ENCODE data around the gene KRT6C.
"Not testable (repeated sequence)": the region's sequence is repeated elsewhere in the genome, so short reads cannot be mapped to it uniquely, and the experiment has no call there.

KRT6C gene

DNA sequence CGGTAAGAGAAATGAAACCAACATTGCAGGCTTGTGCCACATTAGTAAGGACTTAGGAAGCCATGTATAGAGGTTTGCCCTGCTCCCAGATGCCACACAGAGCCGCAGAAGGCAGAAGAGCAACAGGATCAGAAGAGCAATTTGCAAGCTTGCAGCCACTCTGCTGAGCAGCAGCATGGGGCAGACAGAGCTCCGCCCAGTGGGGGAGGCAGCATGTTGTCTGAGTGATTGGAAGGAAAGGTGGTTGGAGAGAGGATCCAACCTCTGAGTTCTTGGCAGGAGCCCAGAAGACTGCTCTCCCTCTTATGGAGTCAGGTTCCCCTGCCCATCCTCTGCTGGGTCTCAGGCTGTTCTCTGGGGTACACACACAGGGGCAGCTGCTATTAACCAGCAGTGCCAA is 21.8 kb upstream of the KRT6C start:
- H3K4me3 ChIP-seq (ENCODE audit: severe bottlenecking) = no peak overlapping the region
- no peaks in the 10 kb centered on the region for H3K27me3 ChIP-seq (ENCODE audit: insufficient read depth, poor library complexity, severe bottlenecking)
- ATAC-seq (ENCODE audit: low read depth) (peak; percentile 15), DNase-seq (ENCODE audit: low spot score) (no peak)
- peaks cover 44% of the 10 kb centered on the region for H3K4me1 ChIP-seq (ENCODE audit: insufficient read depth, poor library complexity, severe bottlenecking)
- TF ChIP-seq, protein P1, sequence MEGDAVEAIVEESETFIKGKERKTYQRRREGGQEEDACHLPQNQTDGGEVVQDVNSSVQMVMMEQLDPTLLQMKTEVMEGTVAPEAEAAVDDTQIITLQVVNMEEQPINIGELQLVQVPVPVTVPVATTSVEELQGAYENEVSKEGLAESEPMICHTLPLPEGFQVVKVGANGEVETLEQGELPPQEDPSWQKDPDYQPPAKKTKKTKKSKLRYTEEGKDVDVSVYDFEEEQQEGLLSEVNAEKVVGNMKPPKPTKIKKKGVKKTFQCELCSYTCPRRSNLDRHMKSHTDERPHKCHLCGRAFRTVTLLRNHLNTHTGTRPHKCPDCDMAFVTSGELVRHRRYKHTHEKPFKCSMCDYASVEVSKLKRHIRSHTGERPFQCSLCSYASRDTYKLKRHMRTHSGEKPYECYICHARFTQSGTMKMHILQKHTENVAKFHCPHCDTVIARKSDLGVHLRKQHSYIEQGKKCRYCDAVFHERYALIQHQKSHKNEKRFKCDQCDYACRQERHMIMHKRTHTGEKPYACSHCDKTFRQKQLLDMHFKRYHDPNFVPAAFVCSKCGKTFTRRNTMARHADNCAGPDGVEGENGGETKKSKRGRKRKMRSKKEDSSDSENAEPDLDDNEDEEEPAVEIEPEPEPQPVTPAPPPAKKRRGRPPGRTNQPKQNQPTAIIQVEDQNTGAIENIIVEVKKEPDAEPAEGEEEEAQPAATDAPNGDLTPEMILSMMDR (IDR thresholded peaks at IDR 0.05; ENCODE audit: poor library complexity, severe bottlenecking) = peak; percentile 5
- peak overlapping the region; percentile 100 for H3K27ac ChIP-seq (ENCODE audit: poor library complexity, severe bottlenecking)
- no peaks in the 10 kb centered on the region for H3K9me3 ChIP-seq (ENCODE audit: severe bottlenecking)
- H3K36me3 ChIP-seq (ENCODE audit: low read depth) = peaks cover 22% of the 10 kb centered on the region

DNA sequence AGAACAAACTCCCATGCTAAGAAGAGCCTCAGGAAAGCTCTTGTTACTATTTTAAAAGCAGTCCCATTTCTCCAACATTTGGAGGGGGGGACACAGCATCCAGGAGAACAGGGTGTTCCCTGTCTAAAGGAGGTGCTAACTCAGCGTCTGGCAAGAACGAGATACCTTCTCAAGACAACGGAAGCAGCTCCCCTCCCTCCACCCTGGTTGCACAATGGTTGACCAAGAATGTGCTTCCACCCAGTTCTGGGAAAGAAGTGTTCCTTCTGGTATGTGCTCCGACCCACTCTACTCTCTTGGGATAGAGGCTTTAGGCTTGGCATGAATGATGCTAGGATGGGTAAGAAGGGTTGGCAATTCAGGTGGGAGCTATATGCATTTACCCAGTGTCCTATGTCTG is 20.9 kb upstream of the KRT6C start:
- Histone ChIP-seq H3K4me1 (ENCODE audit: insufficient read depth, poor library complexity, severe bottlenecking) (peaks cover 40% of the 10 kb centered on the region), H3K27ac (ENCODE audit: poor library complexity, severe bottlenecking) (peak overlapping the region; percentile 100), H3K9me3 (ENCODE audit: severe bottlenecking) (no peaks in the 10 kb centered on the region), H3K36me3 (ENCODE audit: low read depth) (peaks cover 30% of the 10 kb centered on the region), H3K27me3 (ENCODE audit: insufficient read depth, poor library complexity, severe bottlenecking) (no peaks in the 10 kb centered on the region), H3K4me3 (ENCODE audit: severe bottlenecking) (no peak overlapping the region)
- peak; percentile 54 for ATAC-seq (ENCODE audit: low read depth)
- peak; percentile 91 for DNase-seq (ENCODE audit: low spot score)
- TF ChIP-seq, protein P1 (IDR thresholded peaks at IDR 0.05; ENCODE audit: poor library complexity, severe bottlenecking) = no peak

DNA sequence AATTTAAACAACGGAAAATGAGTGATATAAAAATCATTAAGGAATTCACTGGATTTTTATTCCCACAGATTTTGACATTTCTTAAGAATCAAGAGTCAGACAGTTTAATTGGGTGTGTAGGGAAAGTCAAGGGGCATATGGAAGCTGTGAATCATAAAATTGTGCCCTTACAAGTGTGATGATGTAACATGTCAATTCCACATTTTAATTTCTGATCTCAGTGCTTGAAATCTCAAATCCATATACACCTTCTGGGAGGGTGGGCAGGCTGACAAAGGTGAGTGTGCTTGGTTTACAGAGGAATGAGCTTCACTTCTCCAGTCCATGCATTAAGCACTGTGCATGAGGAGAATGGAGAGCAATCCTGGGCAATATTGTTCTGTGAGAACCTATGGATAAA is 20.5 kb upstream of the KRT6C start:
- Histone ChIP-seq H3K36me3 (ENCODE audit: low read depth) (peaks cover 34% of the 10 kb centered on the region), H3K4me3 (ENCODE audit: severe bottlenecking) (no peak overlapping the region), H3K4me1 (ENCODE audit: insufficient read depth, poor library complexity, severe bottlenecking) (peaks cover 38% of the 10 kb centered on the region), H3K9me3 (ENCODE audit: severe bottlenecking) (no peaks in the 10 kb centered on the region), H3K27me3 (ENCODE audit: insufficient read depth, poor library complexity, severe bottlenecking) (no peaks in the 10 kb centered on the region), H3K27ac (ENCODE audit: poor library complexity, severe bottlenecking) (peak overlapping the region; percentile 100)
- TF ChIP-seq, protein P1 (IDR thresholded peaks at IDR 0.05; ENCODE audit: poor library complexity, severe bottlenecking) = no peak
- no peak for DNase-seq (ENCODE audit: low spot score)
- ATAC-seq (ENCODE audit: low read depth) = peak; percentile 3

DNA sequence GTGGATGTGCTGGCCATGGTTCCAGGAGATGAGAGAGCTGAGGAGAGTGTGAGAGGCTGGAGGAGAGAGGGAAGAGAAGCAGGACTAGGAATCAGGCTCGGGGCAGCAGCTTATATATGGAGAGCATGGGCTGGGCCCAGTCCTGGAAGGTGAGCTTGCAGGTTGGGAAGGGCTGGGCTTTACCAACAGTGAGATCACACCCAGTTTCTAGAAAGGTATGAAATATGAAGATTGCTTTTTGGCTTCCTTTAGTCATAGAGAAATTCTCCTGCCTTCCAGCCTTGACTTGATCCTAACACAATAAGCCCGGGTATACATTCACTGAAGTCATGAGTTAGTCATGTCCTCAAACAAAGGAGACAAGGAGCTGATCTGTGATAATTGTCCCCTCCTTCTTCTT is 19.6 kb upstream of the KRT6C start, which contains the start of gene KRT6A:
KRT6A (minus strand) TSS at position 86 of the 400 bp plus-strand sequence; CDS start at position 17, 69 bp downstream.
- Histone ChIP-seq H3K4me1 (ENCODE audit: insufficient read depth, poor library complexity, severe bottlenecking) (peaks cover 38% of the 10 kb centered on the region), H3K9me3 (ENCODE audit: severe bottlenecking) (no peaks in the 10 kb centered on the region), H3K36me3 (ENCODE audit: low read depth) (peaks cover 44% of the 10 kb centered on the region), H3K4me3 (ENCODE audit: severe bottlenecking) (peak within 1 kb of the TSS; percentile 59), H3K27ac (ENCODE audit: poor library complexity, severe bottlenecking) (peak within 1 kb of the TSS; percentile 100), H3K27me3 (ENCODE audit: insufficient read depth, poor library complexity, severe bottlenecking) (no peaks in the 10 kb centered on the region)
- DNase-seq (ENCODE audit: low spot score) = peak; percentile 94
- peak; percentile 71 for ATAC-seq (ENCODE audit: low read depth)
- TF ChIP-seq, protein P1 (IDR thresholded peaks at IDR 0.05; ENCODE audit: poor library complexity, severe bottlenecking) = no peak

DNA sequence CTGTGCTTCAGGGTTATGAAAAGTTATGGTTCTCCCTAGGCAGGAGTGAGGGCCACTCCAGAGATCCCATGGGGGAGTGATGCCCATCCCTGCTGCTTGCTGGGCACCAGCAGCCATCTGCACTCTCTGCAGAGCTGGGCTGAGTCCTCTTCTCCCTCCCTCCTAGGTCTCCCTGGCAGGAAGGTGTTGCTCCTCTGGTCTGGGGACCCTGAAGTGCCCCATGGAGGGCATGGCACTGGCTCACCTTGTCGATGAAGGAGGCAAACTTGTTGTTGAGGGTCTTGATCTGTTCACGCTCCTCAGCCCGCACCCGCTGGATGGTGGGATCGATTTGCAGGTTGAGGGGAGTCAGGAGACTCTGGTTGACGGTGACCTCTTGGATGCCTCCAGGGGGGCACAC is 18.8 kb upstream of the KRT6C start:
- not testable (repeated sequence) for DNase-seq (ENCODE audit: low spot score)

DNA sequence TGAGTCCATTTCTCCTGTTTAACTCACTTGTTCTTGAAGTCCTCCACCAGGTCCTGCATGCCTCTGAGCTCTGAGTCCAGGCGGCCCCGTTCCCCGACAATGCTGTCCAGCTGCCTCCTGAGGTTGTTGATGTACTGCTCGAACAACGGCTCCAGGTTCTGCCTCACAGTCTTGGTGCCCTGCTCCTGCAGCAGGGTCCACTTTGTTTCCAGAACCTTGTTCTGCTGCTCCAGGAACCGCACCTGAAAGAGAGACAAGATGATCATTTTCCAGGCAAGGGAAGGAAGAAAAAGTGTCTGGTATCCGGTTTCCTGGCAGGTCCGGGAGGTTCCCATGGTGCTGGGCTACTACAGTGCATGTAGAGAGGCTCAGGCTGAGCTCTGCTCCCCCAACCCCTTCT is 17.9 kb upstream of the KRT6C start:
- peak overlapping the region; percentile 100 for H3K27ac ChIP-seq (ENCODE audit: poor library complexity, severe bottlenecking)
- peaks cover 29% of the 10 kb centered on the region for H3K4me1 ChIP-seq (ENCODE audit: insufficient read depth, poor library complexity, severe bottlenecking)
- not testable (repeated sequence) for ATAC-seq (ENCODE audit: low read depth); H3K9me3 ChIP-seq (ENCODE audit: severe bottlenecking); DNase-seq (ENCODE audit: low spot score); H3K27me3 ChIP-seq (ENCODE audit: insufficient read depth, poor library complexity, severe bottlenecking)
- peaks cover 56% of the 10 kb centered on the region for H3K36me3 ChIP-seq (ENCODE audit: low read depth)
- peak overlapping the region; percentile 59 for H3K4me3 ChIP-seq (ENCODE audit: severe bottlenecking)

More for the DNA sequence above, 18.8 kb upstream of the KRT6C start:
- not testable (repeated sequence) for H3K27me3 ChIP-seq (ENCODE audit: insufficient read depth, poor library complexity, severe bottlenecking); H3K9me3 ChIP-seq (ENCODE audit: severe bottlenecking); ATAC-seq (ENCODE audit: low read depth)
- Histone ChIP-seq H3K36me3 (ENCODE audit: low read depth) (peaks cover 51% of the 10 kb centered on the region), H3K4me1 (ENCODE audit: insufficient read depth, poor library complexity, severe bottlenecking) (peaks cover 38% of the 10 kb centered on the region), H3K4me3 (ENCODE audit: severe bottlenecking) (peak overlapping the region; percentile 59), H3K27ac (ENCODE audit: poor library complexity, severe bottlenecking) (peak overlapping the region; percentile 100)

Measured in RWPE2 (cell line).